NB4 (cell line): ENCODE data around the gene RBM47.
"Not testable (repeated sequence)": the region's sequence is repeated elsewhere in the genome, so short reads cannot be mapped to it uniquely, and the experiment has no call there.

ENCODE experiments used
- DNase-seq: peaks from one replicate; pipeline ENCODE4 v3.0.0; 2010; ENCODE audit warnings: low read depth
- H3K4me3 ChIP-seq: one replicate; pipeline ENCODE4 v1.5.1; 2011; ENCODE audit warnings: mild to moderate bottlenecking, low read depth, low read length, moderate library complexity
- CTCF ChIP-seq: IDR thresholded peaks from one replicate; pipeline ENCODE4 v1.5.1; 2012; ENCODE audit warnings: low read depth, low read length
- MAX ChIP-seq: IDR thresholded peaks from 2 replicates; pipeline ENCODE4 v1.6.1; 2011; ENCODE audit warnings: low read depth, low read length
- MYC ChIP-seq: IDR thresholded peaks from 2 replicates; pipeline ENCODE4 v1.6.1; 2011; ENCODE audit warnings: low read depth, low read length
- POLR2A ChIP-seq: IDR thresholded peaks from 2 replicates; pipeline ENCODE4 v1.6.1; 2011; ENCODE audit warnings: mild to moderate bottlenecking; ENCODE audit not compliant: insufficient read length; ENCODE audit errors: extremely low read depth

Gene RBM47

GRCh38 chr4:40550196-40550595 is 79.5 kb downstream of the RBM47 start:
- TF ChIP-seq MAX, result no peak
- no peak for TF ChIP-seq MYC
- TF ChIP-seq POLR2A, result no peak
- no peak for TF ChIP-seq CTCF
- DNase-seq, result no peak
- no peak overlapping the region for H3K4me3 ChIP-seq

- no peak overlapping the region for H3K4me3 ChIP-seq
- DNase-seq, result no peak
- no peak for TF ChIP-seq CTCF
- TF ChIP-seq MAX, result no peak
Measured at GRCh38 chr4:40548256-40548655, 81.4 kb downstream of the RBM47 start.

GRCh38 chr4:40547789-40548132 is 81.9 kb downstream of the RBM47 start:
- DNase-seq, result no peak
- H3K4me3 ChIP-seq, result no peak overlapping the region
- no peak for TF ChIP-seq MYC
- TF ChIP-seq MAX, result no peak
- TF ChIP-seq CTCF, result no peak
- no peak for TF ChIP-seq POLR2A

GRCh38 chr4:40546969-40547788 is 82.5 kb downstream of the RBM47 start:
- TF ChIP-seq POLR2A (no peak), CTCF (no peak)
- H3K4me3 ChIP-seq, result no peak overlapping the region
- DNase-seq, result no peak

- no peak for DNase-seq
- H3K4me3 ChIP-seq, result no peak overlapping the region
- TF ChIP-seq POLR2A (no peak), MAX (no peak), MYC (no peak), CTCF (no peak)
Measured at GRCh38 chr4:40546506-40546905, 83.2 kb downstream of the RBM47 start.

- DNase-seq, H3K4me3 ChIP-seq: not testable (repeated sequence)
Measured at GRCh38 chr4:40545487-40545886, 84.2 kb downstream of the RBM47 start.
